GM18907 (cell line): ENCODE data around the gene WNT3A.

ENCODE experiments used
- ATAC-seq: cut with Tn5 transposase; IDR thresholded peaks from one replicate; pipeline ENCODE4 v1.9.1; 2021; ENCODE audit warnings: mild to moderate bottlenecking, moderate library complexity; ENCODE audit not compliant: unreplicated experiment

WNT3A gene

GRCh38 chr1:228030451-228031201 is 23.8 kb downstream of the WNT3A start:
- ATAC-seq: no peak

- no peak for ATAC-seq
These were observed 24.6 kb downstream of the WNT3A start for GRCh38 chr1:228031276-228031995.

GRCh38 chr1:228032041-228032440 is 25.2 kb downstream of the WNT3A start:
- no peak for ATAC-seq

- ATAC-seq: no peak
These were observed 26.6 kb downstream of the WNT3A start for GRCh38 chr1:228033376-228033775.

GRCh38 chr1:228034954-228035837 is 28.4 kb downstream of the WNT3A start:
- no peak for ATAC-seq

- ATAC-seq: no peak
These were observed 29.0 kb downstream of the WNT3A start for GRCh38 chr1:228035844-228036243.

GRCh38 chr1:228036701-228037231 is 30.0 kb downstream of the WNT3A start:
- no peak for ATAC-seq

- ATAC-seq: peak; percentile 86
These were observed 30.9 kb downstream of the WNT3A start for GRCh38 chr1:228037401-228038386.

- no peak for ATAC-seq
These were observed 31.7 kb downstream of the WNT3A start for GRCh38 chr1:228038387-228039005.

- ATAC-seq: no peak
These were observed 32.5 kb downstream of the WNT3A start for GRCh38 chr1:228039006-228039903.

GRCh38 chr1:228039986-228040385 is 33.2 kb downstream of the WNT3A start:
- no peak for ATAC-seq

- ATAC-seq: no peak
These were observed 34.5 kb downstream of the WNT3A start for GRCh38 chr1:228041316-228041715.

- ATAC-seq: no peak
These were observed 35.7 kb downstream of the WNT3A start for GRCh38 chr1:228042508-228042907.

GRCh38 chr1:228043281-228043848 is 36.6 kb downstream of the WNT3A start:
- ATAC-seq: no peak

GRCh38 chr1:228044961-228045360 is 38.2 kb downstream of the WNT3A start:
- no peak for ATAC-seq

- no peak for ATAC-seq
These were observed 38.6 kb downstream of the WNT3A start for GRCh38 chr1:228045405-228045804.

GRCh38 chr1:228045871-228046270 is 39.1 kb downstream of the WNT3A start:
- no peak for ATAC-seq
